OCI-LY1 (cell line): ENCODE results near the gene TTLL11.

Experiments used
- H2AFZ ChIP-seq: fragments of 200-600 bp; sonication (generic), shearing (Covaris generic); 2 replicates; pipeline ENCODE4 v1.6.0; 2014; ENCODE audit warnings: antibody characterized with exemption, mild to moderate bottlenecking, low read length
- H3F3A ChIP-seq: fragments of 200-600 bp; sonication (generic), shearing (Covaris generic); 2 replicates; pipeline ENCODE4 v1.6.0; 2014; ENCODE audit warnings: mild to moderate bottlenecking, antibody characterized with exemption, low read length, moderate library complexity; ENCODE audit not compliant: insufficient read depth
- H3K27ac ChIP-seq: fragments of 200-600 bp; sonication (generic); 2 replicates; pipeline ENCODE4 v1.5.1; 2014; ENCODE audit warnings: low read length, mixed run types, mild to moderate bottlenecking, low read depth; ENCODE audit not compliant: poor library complexity, severe bottlenecking
- H3K27me3 ChIP-seq: fragments of 200-600 bp; sonication (generic); 2 replicates; pipeline ENCODE4 v1.6.0; 2014; ENCODE audit warnings: antibody characterized with exemption, mild to moderate bottlenecking, low read length, moderate library complexity; ENCODE audit not compliant: insufficient read depth
- H3K36me3 ChIP-seq: fragments of 200-600 bp; sonication (generic); 2 replicates; pipeline ENCODE4 v1.6.1; 2014; ENCODE audit warnings: mild to moderate bottlenecking, antibody characterized with exemption, low read length, moderate library complexity, mixed read lengths; ENCODE audit not compliant: insufficient read depth
- H3K4me1 ChIP-seq: fragments of 200-600 bp; sonication (generic); 2 replicates; pipeline ENCODE4 v1.5.1; 2014; ENCODE audit warnings: mild to moderate bottlenecking, low read length, moderate library complexity; ENCODE audit not compliant: insufficient read depth, severe bottlenecking
- H3K4me2 ChIP-seq: fragments of 200-600 bp; sonication (generic), shearing (Covaris generic); 2 replicates; pipeline ENCODE4 v1.6.1; 2014; ENCODE audit warnings: low read length
- H3K4me3 ChIP-seq: fragments of 200-600 bp; sonication (generic); 2 replicates; pipeline ENCODE4 v1.5.1; 2014; ENCODE audit warnings: low read length, low read depth, mild to moderate bottlenecking, mixed read lengths; ENCODE audit not compliant: poor library complexity, severe bottlenecking
- H3K79me2 ChIP-seq: fragments of 200-600 bp; shearing (Covaris generic); 2 replicates; pipeline ENCODE4 v1.6.1; 2016; ENCODE audit warnings: mixed run types, low read length, mixed read lengths; ENCODE audit not compliant: insufficient read depth
- H3K9ac ChIP-seq: fragments of 200-600 bp; sonication (generic), shearing (Covaris generic); 2 replicates; pipeline ENCODE4 v1.6.1; 2014; ENCODE audit warnings: mild to moderate bottlenecking, low read length, mixed read lengths
- H3K9me2 ChIP-seq: fragments of 200-600 bp; sonication (generic), shearing (Covaris generic); 2 replicates; pipeline ENCODE4 v1.6.1; 2014; ENCODE audit warnings: low read depth, mild to moderate bottlenecking, low read length, mixed read lengths
- H3K9me3 ChIP-seq: fragments of 200-600 bp; shearing (Covaris generic); 2 replicates; pipeline ENCODE4 v1.6.1; 2014; ENCODE audit warnings: low read length, mixed read lengths
- H4K20me1 ChIP-seq: fragments of 200-600 bp; sonication (generic), shearing (Covaris generic); 2 replicates; pipeline ENCODE4 v1.6.0; 2016; ENCODE audit warnings: mild to moderate bottlenecking, low read length; ENCODE audit not compliant: insufficient read depth
- EZH2 ChIP-seq: fragments of 200-600 bp; sonication (generic), shearing (Covaris generic); IDR thresholded peaks from 2 replicates; pipeline ENCODE4 v1.8.0; 2017; ENCODE audit warnings: borderline replicate concordance, mixed run types, mild to moderate bottlenecking, antibody characterized with exemption, low read length, moderate library complexity, mixed read lengths
- TF ChIP-seq, protein P1 (sequence below): fragments of 200-600 bp; sonication (generic), shearing (Covaris generic); IDR thresholded peaks from 2 replicates; pipeline ENCODE4 v1.5.1; 2017; ENCODE audit warnings: mild to moderate bottlenecking, antibody characterized with exemption, low read length, moderate library complexity, mixed read lengths

The TTLL11 gene

DNA sequence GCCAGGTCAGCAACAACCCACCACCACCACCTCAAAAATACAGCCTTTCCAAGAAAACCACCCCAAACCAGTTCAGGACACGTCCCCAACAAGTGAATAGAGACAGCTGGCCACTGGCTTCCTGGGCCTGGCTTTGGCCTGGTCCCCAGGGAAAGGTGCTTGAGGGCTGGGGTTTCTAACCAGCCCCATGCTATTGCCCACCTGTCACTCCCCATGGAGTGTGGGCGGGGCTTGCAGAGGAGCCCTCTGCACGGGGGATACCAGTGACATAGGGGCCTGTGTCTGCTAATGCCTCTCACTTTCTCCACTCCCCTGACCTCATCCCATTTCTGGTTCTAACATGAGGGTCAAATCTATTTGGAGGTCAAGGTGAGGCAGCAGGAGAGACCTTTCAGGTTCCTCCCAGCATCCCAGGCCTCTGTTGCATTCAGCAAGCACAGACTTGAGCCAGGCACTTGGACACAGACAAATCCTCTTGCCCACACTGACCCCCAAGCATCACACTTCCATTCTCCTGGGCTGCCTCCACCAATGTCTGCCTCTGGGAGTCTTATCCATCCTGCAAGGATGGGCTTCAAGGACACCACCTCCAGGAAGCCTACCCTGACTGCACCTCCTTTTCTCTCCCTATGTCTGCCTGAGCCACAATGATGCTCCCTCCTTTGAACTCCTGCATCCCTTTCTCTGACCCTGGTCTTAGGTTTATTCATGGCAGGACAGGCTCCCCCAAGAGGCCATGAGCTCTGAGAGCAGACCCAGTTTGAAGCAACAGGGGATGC, 16.1 kb upstream of the TTLL11 start:
- Histone ChIP-seq H3F3A (no peaks in the 10 kb centered on the region), H4K20me1 (no peaks in the 10 kb centered on the region), H3K4me3 (no peak overlapping the region), H2AFZ (no peak overlapping the region), H3K27me3 (no peaks in the 10 kb centered on the region; the same call in 1 of the 2 replicates), H3K9ac (no peak overlapping the region), H3K27ac (no peak overlapping the region), H3K9me3 (peaks cover 2% of the 10 kb centered on the region; the same call in 1 of the 2 replicates), H3K79me2 (no peaks in the 10 kb centered on the region), H3K4me1 (no peaks in the 10 kb centered on the region), H3K4me2 (no peak overlapping the region), H3K9me2 (no peaks in the 10 kb centered on the region), H3K36me3 (no peaks in the 10 kb centered on the region)
- TF ChIP-seq, protein P1, sequence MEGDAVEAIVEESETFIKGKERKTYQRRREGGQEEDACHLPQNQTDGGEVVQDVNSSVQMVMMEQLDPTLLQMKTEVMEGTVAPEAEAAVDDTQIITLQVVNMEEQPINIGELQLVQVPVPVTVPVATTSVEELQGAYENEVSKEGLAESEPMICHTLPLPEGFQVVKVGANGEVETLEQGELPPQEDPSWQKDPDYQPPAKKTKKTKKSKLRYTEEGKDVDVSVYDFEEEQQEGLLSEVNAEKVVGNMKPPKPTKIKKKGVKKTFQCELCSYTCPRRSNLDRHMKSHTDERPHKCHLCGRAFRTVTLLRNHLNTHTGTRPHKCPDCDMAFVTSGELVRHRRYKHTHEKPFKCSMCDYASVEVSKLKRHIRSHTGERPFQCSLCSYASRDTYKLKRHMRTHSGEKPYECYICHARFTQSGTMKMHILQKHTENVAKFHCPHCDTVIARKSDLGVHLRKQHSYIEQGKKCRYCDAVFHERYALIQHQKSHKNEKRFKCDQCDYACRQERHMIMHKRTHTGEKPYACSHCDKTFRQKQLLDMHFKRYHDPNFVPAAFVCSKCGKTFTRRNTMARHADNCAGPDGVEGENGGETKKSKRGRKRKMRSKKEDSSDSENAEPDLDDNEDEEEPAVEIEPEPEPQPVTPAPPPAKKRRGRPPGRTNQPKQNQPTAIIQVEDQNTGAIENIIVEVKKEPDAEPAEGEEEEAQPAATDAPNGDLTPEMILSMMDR: no peak
- TF ChIP-seq EZH2: no peak

DNA sequence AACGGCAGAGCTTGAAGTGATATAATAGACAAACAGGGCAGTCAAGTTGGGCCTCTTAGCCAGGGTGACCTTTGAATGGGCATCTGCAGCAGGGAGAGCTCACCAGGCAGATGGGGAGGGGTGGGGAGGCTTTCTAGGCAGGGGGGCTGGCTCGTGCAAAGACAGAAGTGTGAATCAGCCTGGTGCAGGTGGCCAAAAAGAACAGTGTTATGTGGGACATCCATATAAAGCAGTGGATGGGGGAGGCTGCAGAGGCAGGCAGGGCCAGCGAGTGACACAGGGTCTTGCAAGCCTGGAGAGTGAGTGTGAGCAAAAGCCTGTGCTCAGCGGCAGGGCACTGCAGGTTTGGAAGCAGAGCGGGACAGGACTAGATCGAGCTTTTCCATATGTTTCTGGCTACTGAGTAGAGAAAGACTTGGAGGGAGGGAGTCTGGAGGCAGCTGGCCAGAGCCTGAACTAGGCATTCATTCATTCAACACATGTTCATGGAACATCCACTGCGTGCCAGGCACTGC, 14.2 kb upstream of the TTLL11 start:
- Histone ChIP-seq H3K4me2 (no peak overlapping the region), H3K4me1 (no peaks in the 10 kb centered on the region)

DNA sequence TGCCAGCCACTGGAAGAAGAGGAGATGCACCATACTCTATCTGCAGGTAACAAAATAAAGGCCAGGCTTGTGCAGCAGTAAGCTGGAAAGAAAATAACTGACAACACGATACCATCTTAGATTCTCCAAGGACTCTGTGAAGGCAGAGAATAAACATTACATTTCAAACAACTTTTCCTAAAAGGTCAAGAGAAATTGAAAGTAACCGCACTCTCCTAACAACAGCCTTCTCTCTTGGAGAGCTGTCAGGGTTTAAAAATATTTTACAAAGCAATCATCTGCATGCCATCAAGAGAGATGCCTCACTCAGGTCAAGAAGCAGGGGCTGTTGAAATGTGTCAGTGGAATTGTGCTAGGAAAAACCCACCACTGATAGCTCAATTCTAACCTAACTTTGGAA, 13.5 kb upstream of the TTLL11 start:
- no peaks in the 10 kb centered on the region for H3F3A ChIP-seq
- H3K9me3 ChIP-seq: peaks cover 9% of the 10 kb centered on the region
- no peak for TF ChIP-seq EZH2
- TF ChIP-seq, protein P1: no peak
- no peak overlapping the region for H3K27ac ChIP-seq
- no peaks in the 10 kb centered on the region for H3K4me1 ChIP-seq
- H4K20me1 ChIP-seq: no peaks in the 10 kb centered on the region
- H3K4me2 ChIP-seq: no peak overlapping the region
- H3K4me3 ChIP-seq: no peak overlapping the region
- no peak overlapping the region for H3K9ac ChIP-seq
- peaks cover 3% of the 10 kb centered on the region; the same call in 1 of the 2 replicates for H3K27me3 ChIP-seq
- no peak overlapping the region for H2AFZ ChIP-seq
- no peaks in the 10 kb centered on the region for H3K9me2 ChIP-seq
- no peaks in the 10 kb centered on the region; the same call in 1 of the 2 replicates for H3K36me3 ChIP-seq
- no peaks in the 10 kb centered on the region for H3K79me2 ChIP-seq

More for the DNA sequence above, 14.2 kb upstream of the TTLL11 start:
- Histone ChIP-seq H2AFZ (no peak overlapping the region), H3F3A (no peaks in the 10 kb centered on the region), H3K4me3 (no peak overlapping the region), H3K9me2 (no peaks in the 10 kb centered on the region), H3K27ac (no peak overlapping the region), H4K20me1 (no peaks in the 10 kb centered on the region), H3K36me3 (no peaks in the 10 kb centered on the region; the same call in 1 of the 2 replicates), H3K9me3 (peaks cover 9% of the 10 kb centered on the region), H3K9ac (no peak overlapping the region), H3K79me2 (no peaks in the 10 kb centered on the region), H3K27me3 (no peaks in the 10 kb centered on the region; the same call in 1 of the 2 replicates)
- TF ChIP-seq, protein P1: no peak
- no peak for TF ChIP-seq EZH2
